ENCODE data around the gene MCM3AP. TPM values are rescaled to one million over a fixed set of nuclear protein-coding genes. Genes with fewer than 3 reads are reported as not detected.

MCM3AP gene
- total RNA-seq, 1 donor from 2014 or later: 72.4 TPM

DNA sequence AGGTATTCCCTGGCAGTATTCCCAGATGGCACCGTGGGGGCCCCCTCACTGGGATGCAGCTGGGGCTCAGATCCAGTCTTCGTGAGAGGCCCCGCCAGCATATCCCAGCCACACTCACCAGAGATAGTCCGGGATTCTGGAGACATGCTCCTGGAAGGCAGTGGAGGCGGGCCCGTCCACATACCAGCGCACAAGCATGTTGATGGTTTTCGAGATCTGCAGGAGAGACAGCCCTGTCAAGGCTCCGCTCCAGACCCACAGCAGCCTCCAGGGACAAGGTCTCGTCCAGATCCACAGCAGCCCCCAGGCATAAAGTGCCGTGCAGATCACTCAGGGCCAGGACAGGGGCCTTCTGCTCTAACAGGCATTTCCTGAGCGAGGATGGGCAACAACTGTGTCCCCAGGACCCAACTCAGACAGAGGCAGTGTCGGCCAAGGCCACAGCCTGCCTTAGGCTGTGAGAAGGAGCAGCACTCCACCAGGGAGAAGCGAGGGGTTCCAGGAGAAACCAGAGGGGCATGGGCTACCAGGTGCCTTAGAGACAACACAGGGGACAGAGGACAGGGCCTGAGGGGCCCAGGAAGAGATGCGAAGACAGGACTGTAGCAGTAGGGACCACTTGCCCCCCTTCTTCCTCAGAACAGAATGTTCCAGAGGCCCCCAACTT is 71.7 kb downstream of the MCM3AP start:
- Mint-ChIP-seq H3K27me3 (ENCODE audit: insufficient read depth, low read depth) (peaks cover 12% of the 10 kb centered on the region), H3K36me3 (peaks cover 12% of the 10 kb centered on the region), H3K27ac (peak overlapping the region; percentile 83), H3K9me3 (no peaks in the 10 kb centered on the region), H3K4me3 (no peak overlapping the region), H3K4me1 (peaks cover under 1% of the 10 kb centered on the region)
- Histone ChIP-seq H3K9me3 (ENCODE audit: low read depth) (no peaks in the 10 kb centered on the region), H3K27ac (no peak overlapping the region), H3F3A (ENCODE audit: low read depth) (no peaks in the 10 kb centered on the region), H3K4me3 (no peak overlapping the region), H3K4me2 (no peak overlapping the region), H3K36me3 (no peaks in the 10 kb centered on the region), H3K9ac (peak overlapping the region; percentile 12), H3K27me3 (no peaks in the 10 kb centered on the region), H3K4me1 (no peaks in the 10 kb centered on the region), H2AFZ (replicated peaks) (no peak overlapping the region), H3K79me2 (ENCODE audit: low read depth) (no peaks in the 10 kb centered on the region), H4K20me1 (ENCODE audit: low read depth) (no peaks in the 10 kb centered on the region)
- TF ChIP-seq EZH2phosphoT487 (IDR thresholded peaks at IDR 0.05) (no peak), EZH2 (IDR thresholded peaks at IDR 0.05) (no peak), CTCF (IDR thresholded peaks at IDR 0.05) (no peak)
- DNase-seq (ENCODE audit: low spot score): no peak

DNA sequence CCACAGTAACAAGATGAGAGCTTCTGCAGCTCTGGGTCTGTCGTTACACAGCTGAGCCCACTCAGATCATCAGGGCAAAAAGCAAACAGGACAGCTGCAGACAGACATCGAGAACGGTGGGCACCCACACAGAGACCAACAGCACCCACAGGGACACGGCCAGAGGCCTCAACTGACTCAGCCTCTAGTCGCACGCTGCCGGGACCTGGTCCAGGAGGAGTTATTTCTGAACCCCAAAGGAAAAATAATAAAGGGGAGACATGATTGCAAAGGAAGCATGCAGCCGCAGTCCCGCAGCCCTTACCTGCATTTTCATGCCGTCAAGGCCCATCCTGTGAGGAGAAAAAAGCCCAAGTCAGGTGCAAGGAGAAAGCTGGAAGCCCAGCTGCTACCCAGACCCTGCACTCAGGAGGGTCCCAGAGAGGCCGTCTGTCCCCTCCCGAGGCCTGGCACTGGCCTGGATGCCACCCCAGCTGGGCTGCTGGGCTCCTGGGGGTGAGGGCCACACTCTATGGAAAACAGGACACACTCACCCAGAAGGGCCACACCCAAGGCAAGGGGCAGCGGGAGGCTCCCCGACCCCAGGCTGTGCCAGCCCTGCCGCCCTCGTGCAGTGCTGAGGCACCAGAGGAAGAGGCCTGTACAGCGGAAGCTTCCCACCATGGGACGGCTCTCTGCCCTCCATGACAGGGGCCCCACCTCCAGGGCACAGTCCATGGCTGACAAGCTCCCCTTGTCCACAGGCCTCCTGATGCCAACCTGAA is 72.5 kb downstream of the MCM3AP start:
- no peak for TF ChIP-seq CTCF (IDR thresholded peaks at IDR 0.05)
- TF ChIP-seq EZH2phosphoT487 (IDR thresholded peaks at IDR 0.05): no peak
- TF ChIP-seq EZH2 (IDR thresholded peaks at IDR 0.05): no peak
- Mint-ChIP-seq H3K4me1 (no peaks in the 10 kb centered on the region), H3K27me3 (ENCODE audit: insufficient read depth, low read depth) (peaks cover 9% of the 10 kb centered on the region), H3K4me3 (peak overlapping the region; percentile 43), H3K27ac (no peak overlapping the region), H3K36me3 (peaks cover 12% of the 10 kb centered on the region), H3K9me3 (no peaks in the 10 kb centered on the region)
- no peaks in the 10 kb centered on the region for H3K9me3 ChIP-seq (ENCODE audit: low read depth)
- no peak overlapping the region for H3K4me2 ChIP-seq
- no peak overlapping the region for H3K9ac ChIP-seq
- no peaks in the 10 kb centered on the region for H3K4me1 ChIP-seq
- no peak overlapping the region for H2AFZ ChIP-seq (replicated peaks)
- H4K20me1 ChIP-seq (ENCODE audit: low read depth): no peaks in the 10 kb centered on the region
- H3K4me3 ChIP-seq: no peak overlapping the region
- H3K36me3 ChIP-seq: no peaks in the 10 kb centered on the region
- DNase-seq (ENCODE audit: low spot score): no peak
- no peaks in the 10 kb centered on the region for H3K79me2 ChIP-seq (ENCODE audit: low read depth)
- H3K27me3 ChIP-seq: no peaks in the 10 kb centered on the region
- H3F3A ChIP-seq (ENCODE audit: low read depth): no peaks in the 10 kb centered on the region
- no peak overlapping the region for H3K27ac ChIP-seq

DNA sequence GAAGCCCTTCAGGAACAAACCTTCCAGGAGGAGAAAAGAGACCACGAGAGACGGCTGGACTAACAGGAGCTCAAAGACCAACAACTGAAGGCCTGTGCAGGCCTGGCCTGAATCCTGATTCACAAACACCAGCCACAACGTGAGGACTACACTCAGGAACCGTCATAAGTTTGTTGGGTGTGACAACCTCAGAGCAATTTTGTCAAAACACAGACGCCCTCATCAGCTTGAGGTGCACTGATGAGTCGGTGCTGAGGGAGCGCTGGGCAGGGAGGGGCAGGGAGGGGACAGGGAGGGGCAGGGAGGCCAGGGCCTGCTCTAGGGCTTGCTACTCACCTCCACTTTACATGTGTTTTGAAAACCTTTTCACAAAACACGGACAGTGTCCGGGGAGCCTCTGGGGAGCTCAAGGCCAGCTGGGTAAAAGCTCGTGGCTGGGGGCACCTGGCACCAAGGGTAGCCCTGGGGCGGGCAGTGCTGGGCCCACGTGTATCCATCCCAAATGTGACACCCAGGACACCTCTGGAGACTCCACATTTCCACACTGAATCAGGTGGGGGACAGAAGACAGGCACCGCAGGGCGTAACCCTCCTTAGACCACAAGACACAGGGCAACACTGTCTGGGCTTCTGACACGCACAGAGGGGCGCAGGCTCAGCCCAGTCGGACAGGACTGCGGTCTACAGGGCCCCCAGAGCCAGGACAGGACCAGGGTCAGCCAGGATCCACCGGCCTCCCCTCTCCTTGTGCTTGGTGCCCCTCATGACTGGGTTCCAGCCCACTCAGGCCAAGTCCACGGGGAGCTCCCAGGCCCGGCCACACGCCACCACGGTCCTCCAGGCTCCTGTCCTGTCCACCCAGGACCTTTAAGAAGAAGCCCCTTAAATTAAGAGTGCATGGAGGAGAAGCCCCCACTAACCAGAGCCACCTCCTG is 73.4 kb downstream of the MCM3AP start:
- peaks cover 7% of the 10 kb centered on the region for H3K27me3 Mint-ChIP-seq (ENCODE audit: insufficient read depth, low read depth)
- Histone ChIP-seq H3K27me3 (no peaks in the 10 kb centered on the region), H3K9ac (no peak overlapping the region), H3K4me1 (no peaks in the 10 kb centered on the region), H3F3A (ENCODE audit: low read depth) (no peaks in the 10 kb centered on the region), H3K4me3 (no peak overlapping the region), H3K79me2 (ENCODE audit: low read depth) (no peaks in the 10 kb centered on the region), H2AFZ (replicated peaks) (no peak overlapping the region), H3K4me2 (no peak overlapping the region), H3K27ac (no peak overlapping the region), H3K9me3 (ENCODE audit: low read depth) (no peaks in the 10 kb centered on the region), H4K20me1 (ENCODE audit: low read depth) (no peaks in the 10 kb centered on the region), H3K36me3 (no peaks in the 10 kb centered on the region)
- peaks cover 11% of the 10 kb centered on the region for H3K36me3 Mint-ChIP-seq
- H3K27ac Mint-ChIP-seq: peak overlapping the region; percentile 47
- no peaks in the 10 kb centered on the region for H3K4me1 Mint-ChIP-seq
- H3K4me3 Mint-ChIP-seq: no peak overlapping the region
- no peak for TF ChIP-seq EZH2phosphoT487 (IDR thresholded peaks at IDR 0.05)
- TF ChIP-seq CTCF (IDR thresholded peaks at IDR 0.05): no peak
- TF ChIP-seq EZH2 (IDR thresholded peaks at IDR 0.05): no peak
- H3K9me3 Mint-ChIP-seq: no peaks in the 10 kb centered on the region
- no peak for DNase-seq (ENCODE audit: low spot score)
